Measurements from ENCODE around the gene DUOX1.

The DUOX1 gene

GRCh38 chr15:45186771-45187577 is 57.2 kb downstream of the DUOX1 start:
- TF ChIP-seq, protein P1, sequence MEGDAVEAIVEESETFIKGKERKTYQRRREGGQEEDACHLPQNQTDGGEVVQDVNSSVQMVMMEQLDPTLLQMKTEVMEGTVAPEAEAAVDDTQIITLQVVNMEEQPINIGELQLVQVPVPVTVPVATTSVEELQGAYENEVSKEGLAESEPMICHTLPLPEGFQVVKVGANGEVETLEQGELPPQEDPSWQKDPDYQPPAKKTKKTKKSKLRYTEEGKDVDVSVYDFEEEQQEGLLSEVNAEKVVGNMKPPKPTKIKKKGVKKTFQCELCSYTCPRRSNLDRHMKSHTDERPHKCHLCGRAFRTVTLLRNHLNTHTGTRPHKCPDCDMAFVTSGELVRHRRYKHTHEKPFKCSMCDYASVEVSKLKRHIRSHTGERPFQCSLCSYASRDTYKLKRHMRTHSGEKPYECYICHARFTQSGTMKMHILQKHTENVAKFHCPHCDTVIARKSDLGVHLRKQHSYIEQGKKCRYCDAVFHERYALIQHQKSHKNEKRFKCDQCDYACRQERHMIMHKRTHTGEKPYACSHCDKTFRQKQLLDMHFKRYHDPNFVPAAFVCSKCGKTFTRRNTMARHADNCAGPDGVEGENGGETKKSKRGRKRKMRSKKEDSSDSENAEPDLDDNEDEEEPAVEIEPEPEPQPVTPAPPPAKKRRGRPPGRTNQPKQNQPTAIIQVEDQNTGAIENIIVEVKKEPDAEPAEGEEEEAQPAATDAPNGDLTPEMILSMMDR (IDR thresholded peaks at IDR 0.05; ENCODE audit: low read depth, low read length, missing control alignments) = no peak
- H3K4me3 ChIP-seq (replicated peaks; ENCODE audit: low read depth, low read length) = peak overlapping the region; percentile 44
- DNase-seq (ENCODE audit: extremely low read depth, low read depth) = no peak

DNA sequence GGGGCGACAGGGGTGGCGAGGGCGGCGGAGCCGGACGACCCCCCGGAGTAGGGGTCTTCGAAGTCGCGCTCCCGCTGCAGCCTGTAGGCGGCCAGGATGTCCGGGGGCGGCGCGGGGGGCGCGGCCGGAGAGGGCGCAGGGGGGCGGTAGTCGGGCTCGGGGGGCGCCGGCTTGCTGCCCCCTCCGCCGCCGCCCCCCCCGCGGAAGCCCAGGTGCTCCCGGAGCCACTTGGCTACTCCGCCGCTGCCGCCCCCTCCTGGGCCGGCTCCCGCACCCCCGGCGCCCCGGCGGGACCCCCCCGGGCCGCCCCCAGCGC is 57.7 kb downstream of the DUOX1 start:
- TF ChIP-seq, protein P1 (IDR thresholded peaks at IDR 0.05; ENCODE audit: low read depth, low read length, missing control alignments) = no peak
- no peak for DNase-seq (ENCODE audit: extremely low read depth, low read depth)
- peak overlapping the region; percentile 44 for H3K4me3 ChIP-seq (replicated peaks; ENCODE audit: low read depth, low read length)

- H3K4me3 ChIP-seq (replicated peaks; ENCODE audit: low read depth, low read length) = peak within 1 kb of the TSS; percentile 51
- no peak for DNase-seq (ENCODE audit: extremely low read depth, low read depth)
- TF ChIP-seq, protein P1 (IDR thresholded peaks at IDR 0.05; ENCODE audit: low read depth, low read length, missing control alignments) = no peak
These were observed 58.4 kb downstream of the DUOX1 start, which contains the start of gene SHF for GRCh38 chr15:45187894-45188830. Gene SHF, minus strand, starts transcription at chr15:45187966. Its CDS starts 15 bp downstream, at chr15:45187951.

GRCh38 chr15:45197512-45197911 is 67.7 kb downstream of the DUOX1 start:
- peak overlapping the region; percentile 43 for H3K4me3 ChIP-seq (replicated peaks; ENCODE audit: low read depth, low read length)
- TF ChIP-seq, protein P1 (IDR thresholded peaks at IDR 0.05; ENCODE audit: low read depth, low read length, missing control alignments) = no peak
- DNase-seq (ENCODE audit: extremely low read depth, low read depth) = no peak

GRCh38 chr15:45198337-45199135 is 68.7 kb downstream of the DUOX1 start:
- H3K4me3 ChIP-seq (replicated peaks; ENCODE audit: low read depth, low read length) = peak overlapping the region; percentile 58
- peak; percentile 92 for DNase-seq (ENCODE audit: extremely low read depth, low read depth)
- TF ChIP-seq, protein P1 (IDR thresholded peaks at IDR 0.05; ENCODE audit: low read depth, low read length, missing control alignments) = peak; percentile 92

- TF ChIP-seq, protein P1 (IDR thresholded peaks at IDR 0.05; ENCODE audit: low read depth, low read length, missing control alignments) = no peak
- H3K4me3 ChIP-seq (replicated peaks; ENCODE audit: low read depth, low read length) = peak overlapping the region; percentile 58
- DNase-seq (ENCODE audit: extremely low read depth, low read depth) = no peak
These were observed 69.5 kb downstream of the DUOX1 start for GRCh38 chr15:45199136-45199810.

Data from HFF-Myc (cell line).